Breast epithelium (tissue), 3 donors: Measurements from ENCODE around the gene FHIT.

Experiments
- CTCF ChIP-seq, 3 donors: fragments of 450-650 bp; IDR thresholded peaks; one replicate each; pipeline ENCODE4 v1.5.1; 2016 to 2017; ENCODE audit warnings: antibody characterized with exemption in 3 of 3, mild to moderate bottlenecking in 3 of 3, moderate library complexity in 3 of 3
- POLR2A ChIP-seq: fragments of 450-650 bp; IDR thresholded peaks from one replicate; pipeline ENCODE4 v1.6.1; 2016; ENCODE audit warnings: antibody characterized with exemption, mild to moderate bottlenecking, moderate library complexity
- POLR2AphosphoS5 ChIP-seq, 3 donors: sonication (generic); formaldehyde crosslinking; IDR thresholded peaks; one replicate each; pipeline ENCODE4 v1.6.1; 2017; ENCODE audit warnings: antibody characterized with exemption in 3 of 3

GRCh38 chr3:60759439-60759838 lies 491.8 kb downstream of the FHIT start:
- TF ChIP-seq POLR2AphosphoS5 (IDR thresholded peaks at IDR 0.05) (no peak), POLR2A (no peak), CTCF (IDR thresholded peaks at IDR 0.05) (no peak)
